Epithelial cell of proximal tubule (primary cell): ENCODE data around the gene SMCO3. TPM values are rescaled to one million over a fixed set of nuclear protein-coding genes. Genes with fewer than 3 reads are reported as not detected.
A peak's percentile ranks its signal among the peaks of the same experiment; 100 is the strongest.

ENCODE experiments used
- DNase-seq: peaks from one replicate; pipeline ENCODE4 v3.0.0-alpha.2; 2011; ENCODE audit warnings: low read depth
- H3K4me3 ChIP-seq: 2 replicates; pipeline ENCODE4 v1.5.1; 2011; ENCODE audit warnings: low read depth, mild to moderate bottlenecking, low read length
- total RNA-seq: library from RNA; depleted of rRNA; stranded (reverse); fragments of >200 nt; gene quantifications from 2 replicates; pipeline ENCODE4 v1.2.3, GENCODE V29; 2015
- TF ChIP-seq, protein P1 (sequence below): conservative IDR thresholded peaks from 2 replicates; pipeline ENCODE4 v1.5.1; 2012; ENCODE audit warnings: low read depth, mild to moderate bottlenecking, low read length

Gene SMCO3
- total RNA-seq, 1 donor from 2014 or later: not detected

DNA sequence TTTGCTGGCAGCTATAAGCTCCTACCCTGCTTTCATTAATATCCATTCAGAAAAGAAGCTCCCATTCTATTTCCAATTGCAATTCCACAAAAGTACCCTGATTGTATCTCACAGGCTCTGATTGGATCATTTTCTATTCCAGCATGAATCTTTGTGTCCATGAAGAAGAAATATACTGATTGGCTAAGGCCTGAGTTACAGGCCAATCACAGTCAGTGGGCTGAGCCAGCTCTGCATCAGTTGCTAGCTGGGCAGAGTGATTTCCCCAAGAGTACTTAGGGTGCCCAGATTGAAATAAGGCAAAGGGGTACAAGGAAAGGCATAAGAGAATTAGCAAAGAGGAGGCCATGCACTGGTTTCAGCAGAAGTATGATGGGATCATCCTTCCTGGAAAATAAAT lies 14.9 kb upstream of the SMCO3 start:
- TF ChIP-seq, protein P1, sequence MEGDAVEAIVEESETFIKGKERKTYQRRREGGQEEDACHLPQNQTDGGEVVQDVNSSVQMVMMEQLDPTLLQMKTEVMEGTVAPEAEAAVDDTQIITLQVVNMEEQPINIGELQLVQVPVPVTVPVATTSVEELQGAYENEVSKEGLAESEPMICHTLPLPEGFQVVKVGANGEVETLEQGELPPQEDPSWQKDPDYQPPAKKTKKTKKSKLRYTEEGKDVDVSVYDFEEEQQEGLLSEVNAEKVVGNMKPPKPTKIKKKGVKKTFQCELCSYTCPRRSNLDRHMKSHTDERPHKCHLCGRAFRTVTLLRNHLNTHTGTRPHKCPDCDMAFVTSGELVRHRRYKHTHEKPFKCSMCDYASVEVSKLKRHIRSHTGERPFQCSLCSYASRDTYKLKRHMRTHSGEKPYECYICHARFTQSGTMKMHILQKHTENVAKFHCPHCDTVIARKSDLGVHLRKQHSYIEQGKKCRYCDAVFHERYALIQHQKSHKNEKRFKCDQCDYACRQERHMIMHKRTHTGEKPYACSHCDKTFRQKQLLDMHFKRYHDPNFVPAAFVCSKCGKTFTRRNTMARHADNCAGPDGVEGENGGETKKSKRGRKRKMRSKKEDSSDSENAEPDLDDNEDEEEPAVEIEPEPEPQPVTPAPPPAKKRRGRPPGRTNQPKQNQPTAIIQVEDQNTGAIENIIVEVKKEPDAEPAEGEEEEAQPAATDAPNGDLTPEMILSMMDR: no peak
- no peak for DNase-seq
- no peak overlapping the region for H3K4me3 ChIP-seq

DNA sequence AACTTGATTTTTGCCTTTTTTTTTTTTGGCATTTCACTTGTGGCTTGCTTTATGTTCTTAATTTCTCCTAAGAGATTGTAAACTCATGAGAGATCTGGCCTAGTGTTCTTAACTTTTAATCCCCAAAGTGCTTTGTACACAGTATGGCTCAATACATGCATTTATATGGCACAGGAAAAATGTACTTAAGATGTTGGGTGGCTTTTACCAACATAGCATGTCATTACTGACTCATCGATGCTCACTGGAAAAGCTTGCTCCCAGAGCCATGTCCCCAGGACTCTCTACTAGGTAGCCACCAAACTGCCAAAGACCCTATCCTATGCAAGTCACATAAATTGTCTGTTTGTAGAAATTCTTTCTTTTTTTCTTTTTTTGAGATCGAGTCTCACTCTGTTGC lies 13.1 kb upstream of the SMCO3 start:
- TF ChIP-seq, protein P1: no peak
- no peak overlapping the region for H3K4me3 ChIP-seq
- DNase-seq: no peak

DNA sequence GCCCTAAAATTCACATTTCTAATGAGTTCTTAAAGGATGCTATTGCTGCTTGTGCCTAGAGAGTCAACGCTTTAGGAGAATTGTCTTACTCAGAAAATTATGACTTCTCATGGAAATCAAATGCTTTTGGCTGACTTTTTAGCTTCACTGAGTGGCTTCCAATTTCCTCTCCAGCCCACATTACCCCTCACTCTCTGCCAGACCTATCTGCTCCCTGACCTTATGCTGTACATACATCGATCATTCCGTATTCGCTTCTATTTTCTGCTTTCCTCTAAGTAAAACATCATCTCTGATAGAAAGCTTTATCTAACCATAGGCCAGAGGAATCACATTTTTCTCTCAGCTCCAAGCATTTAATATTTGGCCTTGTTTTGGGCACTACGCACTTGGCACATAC lies 12.5 kb upstream of the SMCO3 start:
- no peak overlapping the region for H3K4me3 ChIP-seq
- DNase-seq: no peak
- TF ChIP-seq, protein P1: no peak

DNA sequence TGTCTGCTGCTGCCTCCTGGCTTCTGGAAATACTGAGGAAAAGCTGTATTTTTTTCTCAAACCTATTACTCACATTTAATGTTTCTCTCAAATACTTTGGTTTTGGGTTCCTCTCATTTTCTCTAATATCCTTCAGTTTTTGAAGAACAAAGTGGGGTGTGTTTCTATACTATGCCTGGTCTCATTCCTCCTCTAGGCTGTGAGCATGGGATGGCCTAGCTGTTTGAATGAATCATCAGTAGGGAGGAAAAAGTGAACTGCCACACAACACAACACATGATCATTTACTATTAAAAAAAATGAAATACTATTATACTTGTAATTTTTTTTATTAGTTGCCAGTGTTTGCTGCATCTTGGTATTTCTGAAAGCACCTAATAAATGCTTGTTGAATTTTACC lies 11.3 kb upstream of the SMCO3 start:
- TF ChIP-seq, protein P1: no peak
- H3K4me3 ChIP-seq: no peak overlapping the region
- DNase-seq: no peak

DNA sequence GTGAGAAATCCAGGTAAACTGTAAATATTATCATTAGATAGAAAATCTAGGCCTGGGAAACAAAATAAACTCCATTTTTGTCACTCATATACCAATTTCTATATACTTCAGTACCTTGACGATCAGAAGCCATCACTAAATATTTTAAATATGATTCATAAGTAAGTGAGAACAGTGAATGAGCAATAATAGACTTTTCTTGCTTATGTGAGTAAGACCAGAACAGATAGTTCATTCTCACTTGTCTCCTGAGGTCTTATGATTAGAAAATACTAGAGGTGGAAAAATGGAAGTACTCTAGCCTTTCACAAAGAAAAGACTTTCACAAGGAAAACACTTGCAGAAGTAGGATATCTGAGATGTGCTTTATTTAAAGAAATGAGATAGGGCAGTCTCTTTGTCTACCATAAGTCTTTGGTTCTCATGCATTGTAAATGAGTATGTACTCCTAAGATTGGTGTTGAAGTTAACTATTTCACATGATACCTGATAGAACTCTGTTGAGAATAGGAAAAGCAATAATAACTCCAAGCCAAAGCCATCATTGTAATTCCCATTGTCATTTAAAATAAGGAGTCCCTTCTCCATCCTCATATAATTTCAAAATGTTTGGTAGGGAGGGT lies 10.1 kb upstream of the SMCO3 start:
- TF ChIP-seq, protein P1: no peak

DNA sequence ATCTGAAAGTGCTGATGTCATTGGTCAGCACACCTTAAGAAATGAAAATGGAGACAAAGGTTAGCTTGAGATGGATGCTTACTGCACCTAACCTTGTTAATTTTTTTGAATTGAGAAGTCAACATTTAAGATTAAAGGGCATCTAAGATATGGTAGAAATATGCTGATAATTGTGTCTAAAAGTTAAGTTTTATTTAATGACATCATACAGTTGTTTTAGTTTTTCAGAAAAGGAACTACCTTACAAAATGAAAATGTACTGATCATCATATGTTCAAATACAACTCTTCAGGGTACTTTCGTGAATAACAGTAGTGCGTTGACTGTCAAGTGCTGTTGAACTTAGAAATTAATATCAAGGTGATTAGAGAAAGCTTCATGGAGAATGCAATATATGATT lies 2.5 kb downstream of the SMCO3 start:
- no peak overlapping the region for H3K4me3 ChIP-seq
- DNase-seq: no peak
- TF ChIP-seq, protein P1: no peak

More for the DNA sequence above, 10.1 kb upstream of the SMCO3 start:
- no peak for DNase-seq
- no peak overlapping the region for H3K4me3 ChIP-seq

DNA sequence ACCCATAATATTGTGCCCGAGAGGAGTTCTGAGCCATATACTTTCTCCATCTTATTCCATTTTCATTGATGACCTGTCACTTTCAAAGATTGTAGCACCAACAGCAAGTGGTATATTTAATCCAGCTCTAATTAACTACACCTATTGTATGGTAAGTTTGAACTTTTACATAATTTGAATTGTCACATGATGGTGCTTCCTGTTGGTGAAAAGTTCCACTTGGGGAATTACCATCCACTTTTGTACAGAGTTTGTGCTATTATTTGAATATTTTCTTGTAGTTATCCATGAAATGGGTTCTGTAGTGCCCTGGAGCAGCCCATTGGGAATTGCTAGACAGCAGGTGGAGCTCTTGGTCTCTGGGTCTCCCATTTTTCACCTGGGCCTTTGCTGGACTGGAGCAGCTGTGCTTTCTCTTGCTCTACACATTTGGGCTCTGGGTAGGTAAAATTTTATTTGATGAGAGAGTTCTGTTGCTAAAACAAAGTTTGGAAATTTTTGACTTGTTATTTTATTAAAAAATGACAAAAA lies 3.0 kb downstream of the SMCO3 start:
- no peak for DNase-seq
- TF ChIP-seq, protein P1: peak; percentile 92
- no peak overlapping the region for H3K4me3 ChIP-seq
